K562 (cell line): ENCODE data around the gene SETD5. TPM values are rescaled to one million over a fixed set of nuclear protein-coding genes. Genes with fewer than 3 reads are reported as not detected.
A peak's percentile ranks its signal among the peaks of the same experiment; 100 is the strongest.

ENCODE experiments used
- ARID1B ChIP-seq: fragments of 450-650 bp; IDR thresholded peaks from 2 replicates; pipeline ENCODE4 v1.6.1; 2016; ENCODE audit warnings: antibody characterized with exemption, mild to moderate bottlenecking, inconsistent platforms
- E2F5 ChIP-seq: sonication (generic); formaldehyde crosslinking; IDR thresholded peaks from 2 replicates; pipeline ENCODE4 v1.8.0; 2022; ENCODE audit warnings: mild to moderate bottlenecking, missing genetic modification reagents
- ELK3 ChIP-seq: fragments of 450-650 bp; formaldehyde crosslinking; IDR thresholded peaks from 2 replicates; pipeline ENCODE4 v1.4.0; 2020; ENCODE audit warnings: mild to moderate bottlenecking
- EP400 ChIP-seq: fragments of 450-650 bp; IDR thresholded peaks from 2 replicates; pipeline ENCODE4 v1.6.1; 2017; ENCODE audit warnings: antibody characterized with exemption, mild to moderate bottlenecking, moderate library complexity
- ERF ChIP-seq: fragments of 450-650 bp; formaldehyde crosslinking; IDR thresholded peaks from 2 replicates; pipeline ENCODE4 v1.4.0; 2020; ENCODE audit warnings: mild to moderate bottlenecking, mixed read lengths
- HDAC2 ChIP-seq: fragments of 450-650 bp; IDR thresholded peaks from 2 replicates; pipeline ENCODE4 v1.6.1; 2016; ENCODE audit warnings: mild to moderate bottlenecking
- MCM5 ChIP-seq: fragments of 450-650 bp; IDR thresholded peaks from 2 replicates; pipeline ENCODE4 v1.6.1; 2016; ENCODE audit warnings: low read depth
- NFRKB ChIP-seq: fragments of 450-650 bp; IDR thresholded peaks from 2 replicates; pipeline ENCODE4 v1.6.1; 2016; ENCODE audit warnings: low read depth
- NONO ChIP-seq, 2 experiments: fragments of 200-400 bp in 1 of 2; fragments of 450-650 bp in 1 of 2; formaldehyde crosslinking in 1 of 2; IDR thresholded peaks; 2 replicates each; pipeline ENCODE4 v1.6.1; 2017; ENCODE audit warnings: low read depth in 2 of 2, mild to moderate bottlenecking in 2 of 2, moderate library complexity in 2 of 2, low read length in 1 of 2
- PKNOX1 ChIP-seq: fragments of 450-650 bp; IDR thresholded peaks from 2 replicates; pipeline ENCODE4 v1.6.1; 2016
- SP1 ChIP-seq: sonication (generic); formaldehyde crosslinking; IDR thresholded peaks from 2 replicates; pipeline ENCODE4 v1.8.1; 2022; ENCODE audit warnings: mild to moderate bottlenecking, missing genetic modification reagents
- TAF1 ChIP-seq: IDR thresholded peaks from 2 replicates; pipeline ENCODE4 v1.6.1; 2011; ENCODE audit warnings: mild to moderate bottlenecking, low read length, moderate library complexity; ENCODE audit not compliant: insufficient read depth, control insufficient read depth, severe bottlenecking; ENCODE audit errors: extremely low read depth
- TAF7 ChIP-seq: fragments of 450-650 bp; IDR thresholded peaks from 2 replicates; pipeline ENCODE4 v1.6.1; 2016; ENCODE audit warnings: missing genetic modification characterization, missing compliant biosample characterization
- ZNF384 ChIP-seq: IDR thresholded peaks from 2 replicates; pipeline ENCODE4 v1.6.1; 2012; ENCODE audit warnings: low read depth, low read length, improper control_type of control experiment
- polyA plus RNA-seq, 8 experiments: library from polyadenylated mRNA; depleted of rRNA in 4 of 8; stranded (reverse) in 5 of 8; unstranded in 3 of 8; fragments of >200 nt; fragmentation: Nextera tagmentation in 2 of 8; fragmentation: Illumina TruSeq in 1 of 8; extraction: Ambion mirVana in 2 of 8; extraction: Trizol in 1 of 8; gene quantifications; 2 replicates each; pipeline versions ENCODE4 v1.2.1 to v1.2.3, GENCODE V29; 2011 to 2014; ENCODE audit warnings: inconsistent platforms in 1 of 8, missing spikeins in 1 of 8
- total RNA-seq, 7 experiments: library from RNA; depleted of rRNA in 6 of 7; stranded (reverse); fragments of >200 nt in 6 of 7; fragmentation: Illumina TruSeq in 2 of 7; extraction: Trizol in 2 of 7; gene quantifications; 2 replicates each; pipeline versions ENCODE4 v1.2.1 to v1.2.3, GENCODE V29; 2011 to 2021; ENCODE audit warnings: low replicate concordance in 1 of 7
- TF ChIP-seq, protein P1 (sequence below): sonication (generic); formaldehyde crosslinking; IDR thresholded peaks from 2 replicates; pipeline ENCODE4 v1.4.0; 2020; ENCODE audit warnings: mild to moderate bottlenecking, missing genetic modification reagents
- TF ChIP-seq, protein P2 (sequence below): sonication (generic); formaldehyde crosslinking; IDR thresholded peaks from 2 replicates; pipeline ENCODE4 v1.8.0; 2022; ENCODE audit warnings: missing genetic modification reagents, mild to moderate bottlenecking, borderline replicate concordance
- TF ChIP-seq, protein P3 (sequence below), 2 experiments: IDR thresholded peaks in 1 of 2; conservative IDR thresholded peaks in 1 of 2; 2 replicates each; pipeline ENCODE4 v1.6.1; 2016; ENCODE audit warnings: low read depth in 2 of 2, mild to moderate bottlenecking in 1 of 2, missing compliant biosample characterization in 1 of 2, missing genetic modification characterization in 1 of 2, moderate library complexity in 1 of 2

SETD5 gene
- total and polyA plus RNA-seq, 9 of the 15 experiments (the other 6 are each of a cell fraction or from before 2014, with no cell fraction given), result 20.8 to 135 (median 87.2) TPM

DNA sequence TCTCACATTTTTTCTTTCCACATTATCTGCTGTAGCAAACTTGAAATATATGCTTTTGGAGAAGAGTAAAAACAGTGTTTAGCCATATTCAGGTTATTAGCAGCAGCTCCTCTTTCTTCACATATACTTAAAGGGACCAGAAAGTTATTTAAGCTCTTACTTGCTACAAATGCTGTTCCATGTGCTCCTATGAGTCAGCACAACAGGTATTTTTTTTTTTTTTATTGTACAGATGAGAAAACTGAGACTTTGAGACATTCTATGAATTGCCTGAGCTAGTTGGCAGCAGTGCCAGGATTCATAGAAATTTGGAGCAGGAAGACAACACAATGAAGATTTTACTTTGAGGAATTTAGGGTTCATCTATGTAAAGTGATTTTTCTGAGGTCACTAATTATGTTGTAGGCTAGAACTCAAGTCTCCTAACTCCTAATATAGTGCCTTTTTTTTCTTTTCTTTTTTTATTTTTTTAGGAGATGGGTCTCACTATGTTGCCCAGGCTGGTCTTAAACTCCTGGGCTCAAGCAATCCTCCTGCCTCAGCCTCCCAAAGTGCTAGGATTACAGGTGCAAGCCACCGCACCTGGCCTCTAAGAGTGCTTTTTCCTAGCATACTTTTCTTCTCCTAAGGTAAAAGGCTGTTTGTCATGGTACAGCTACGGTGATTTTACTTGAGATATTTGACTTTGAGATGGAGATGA lies 23.6 kb downstream of the SETD5 start (continued):
- TF ChIP-seq MCM5 (no peak), TAF1 (no peak), HDAC2 (peak; percentile 60; the same call in 1 of the 2 replicates), ELK3 (no peak), PKNOX1 (no peak), NFRKB (no peak), SP1 (CRISPR knock-in tag) (no peak), ZNF384 (peak; percentile 74), E2F5 (CRISPR knock-in tag) (no peak), NONO (IDR thresholded peaks at IDR 0.05; ENCODE audit: low read depth in 2 of 2, low read length in 1 of 2) (no peak), ERF (CRISPR knock-in tag) (no peak), TAF7 (tag) (no peak), ARID1B (0 out of 2 replicates have a peak, but pooled peaks have one; percentile 24), EP400 (peak; percentile 28)
- TF ChIP-seq, protein P1, sequence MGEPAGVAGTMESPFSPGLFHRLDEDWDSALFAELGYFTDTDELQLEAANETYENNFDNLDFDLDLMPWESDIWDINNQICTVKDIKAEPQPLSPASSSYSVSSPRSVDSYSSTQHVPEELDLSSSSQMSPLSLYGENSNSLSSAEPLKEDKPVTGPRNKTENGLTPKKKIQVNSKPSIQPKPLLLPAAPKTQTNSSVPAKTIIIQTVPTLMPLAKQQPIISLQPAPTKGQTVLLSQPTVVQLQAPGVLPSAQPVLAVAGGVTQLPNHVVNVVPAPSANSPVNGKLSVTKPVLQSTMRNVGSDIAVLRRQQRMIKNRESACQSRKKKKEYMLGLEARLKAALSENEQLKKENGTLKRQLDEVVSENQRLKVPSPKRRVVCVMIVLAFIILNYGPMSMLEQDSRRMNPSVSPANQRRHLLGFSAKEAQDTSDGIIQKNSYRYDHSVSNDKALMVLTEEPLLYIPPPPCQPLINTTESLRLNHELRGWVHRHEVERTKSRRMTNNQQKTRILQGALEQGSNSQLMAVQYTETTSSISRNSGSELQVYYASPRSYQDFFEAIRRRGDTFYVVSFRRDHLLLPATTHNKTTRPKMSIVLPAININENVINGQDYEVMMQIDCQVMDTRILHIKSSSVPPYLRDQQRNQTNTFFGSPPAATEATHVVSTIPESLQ (CRISPR knock-in tag), result no peak
- TF ChIP-seq, protein P2, sequence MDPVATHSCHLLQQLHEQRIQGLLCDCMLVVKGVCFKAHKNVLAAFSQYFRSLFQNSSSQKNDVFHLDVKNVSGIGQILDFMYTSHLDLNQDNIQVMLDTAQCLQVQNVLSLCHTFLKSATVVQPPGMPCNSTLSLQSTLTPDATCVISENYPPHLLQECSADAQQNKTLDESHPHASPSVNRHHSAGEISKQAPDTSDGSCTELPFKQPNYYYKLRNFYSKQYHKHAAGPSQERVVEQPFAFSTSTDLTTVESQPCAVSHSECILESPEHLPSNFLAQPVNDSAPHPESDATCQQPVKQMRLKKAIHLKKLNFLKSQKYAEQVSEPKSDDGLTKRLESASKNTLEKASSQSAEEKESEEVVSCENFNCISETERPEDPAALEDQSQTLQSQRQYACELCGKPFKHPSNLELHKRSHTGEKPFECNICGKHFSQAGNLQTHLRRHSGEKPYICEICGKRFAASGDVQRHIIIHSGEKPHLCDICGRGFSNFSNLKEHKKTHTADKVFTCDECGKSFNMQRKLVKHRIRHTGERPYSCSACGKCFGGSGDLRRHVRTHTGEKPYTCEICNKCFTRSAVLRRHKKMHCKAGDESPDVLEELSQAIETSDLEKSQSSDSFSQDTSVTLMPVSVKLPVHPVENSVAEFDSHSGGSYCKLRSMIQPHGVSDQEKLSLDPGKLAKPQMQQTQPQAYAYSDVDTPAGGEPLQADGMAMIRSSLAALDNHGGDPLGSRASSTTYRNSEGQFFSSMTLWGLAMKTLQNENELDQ (CRISPR knock-in tag), result no peak
- TF ChIP-seq, protein P3, sequence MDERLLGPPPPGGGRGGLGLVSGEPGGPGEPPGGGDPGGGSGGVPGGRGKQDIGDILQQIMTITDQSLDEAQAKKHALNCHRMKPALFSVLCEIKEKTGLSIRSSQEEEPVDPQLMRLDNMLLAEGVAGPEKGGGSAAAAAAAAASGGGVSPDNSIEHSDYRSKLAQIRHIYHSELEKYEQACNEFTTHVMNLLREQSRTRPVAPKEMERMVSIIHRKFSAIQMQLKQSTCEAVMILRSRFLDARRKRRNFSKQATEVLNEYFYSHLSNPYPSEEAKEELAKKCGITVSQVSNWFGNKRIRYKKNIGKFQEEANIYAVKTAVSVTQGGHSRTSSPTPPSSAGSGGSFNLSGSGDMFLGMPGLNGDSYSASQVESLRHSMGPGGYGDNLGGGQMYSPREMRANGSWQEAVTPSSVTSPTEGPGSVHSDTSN (CRISPR knock-in tag; IDR thresholded peaks at IDR 0.05; ENCODE audit: low read depth), result no peak
- TF ChIP-seq, protein P3 (tag; conservative IDR thresholded peaks at IDR 0.05; ENCODE audit: low read depth), result no peak
